ENCODE measurements around the gene MEF2D. TPM values are rescaled to one million over a fixed set of nuclear protein-coding genes. Genes with fewer than 3 reads are reported as not detected.

MEF2D gene
- total and polyA plus RNA-seq, 12 donors = 7.8 to 89.9 (median 50.0) TPM

DNA sequence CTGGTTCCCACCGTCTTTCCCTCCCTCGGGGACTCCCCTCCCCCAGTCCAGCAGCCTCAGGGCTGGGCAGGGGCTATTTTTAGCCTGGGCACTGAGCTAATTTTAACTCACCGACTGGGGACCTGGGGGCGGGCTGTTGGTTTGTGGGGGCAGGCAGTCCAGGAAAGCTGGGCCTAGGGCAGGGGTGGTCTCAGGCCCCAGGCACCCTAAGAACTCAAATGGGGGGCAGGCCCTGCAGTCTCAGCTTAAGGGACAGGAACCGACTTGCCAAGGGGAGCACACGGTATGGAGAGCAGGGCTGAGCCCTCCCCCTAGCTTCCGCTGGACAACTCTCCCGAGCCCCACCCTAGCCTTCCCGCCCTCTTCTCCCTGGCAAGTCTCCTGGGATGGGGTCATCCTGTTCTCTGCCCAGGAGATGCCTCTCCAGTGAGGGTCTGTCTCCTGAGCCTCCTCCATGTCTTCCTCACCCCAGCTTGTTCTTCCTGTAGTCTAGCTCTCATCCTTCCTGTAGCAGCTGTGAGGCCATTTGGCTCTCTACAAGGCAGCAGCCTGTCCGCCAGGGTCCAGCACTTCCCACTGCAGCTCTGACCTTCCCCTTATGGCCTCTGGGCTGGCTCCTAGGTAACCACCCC lies 10.1 kb downstream of the MEF2D start:
- peaks cover 80 to 92% of the 10 kb centered on the region in 2 donors for H3K4me1 ChIP-seq (replicated peaks in 1 of 2)
- TF ChIP-seq, protein P1, sequence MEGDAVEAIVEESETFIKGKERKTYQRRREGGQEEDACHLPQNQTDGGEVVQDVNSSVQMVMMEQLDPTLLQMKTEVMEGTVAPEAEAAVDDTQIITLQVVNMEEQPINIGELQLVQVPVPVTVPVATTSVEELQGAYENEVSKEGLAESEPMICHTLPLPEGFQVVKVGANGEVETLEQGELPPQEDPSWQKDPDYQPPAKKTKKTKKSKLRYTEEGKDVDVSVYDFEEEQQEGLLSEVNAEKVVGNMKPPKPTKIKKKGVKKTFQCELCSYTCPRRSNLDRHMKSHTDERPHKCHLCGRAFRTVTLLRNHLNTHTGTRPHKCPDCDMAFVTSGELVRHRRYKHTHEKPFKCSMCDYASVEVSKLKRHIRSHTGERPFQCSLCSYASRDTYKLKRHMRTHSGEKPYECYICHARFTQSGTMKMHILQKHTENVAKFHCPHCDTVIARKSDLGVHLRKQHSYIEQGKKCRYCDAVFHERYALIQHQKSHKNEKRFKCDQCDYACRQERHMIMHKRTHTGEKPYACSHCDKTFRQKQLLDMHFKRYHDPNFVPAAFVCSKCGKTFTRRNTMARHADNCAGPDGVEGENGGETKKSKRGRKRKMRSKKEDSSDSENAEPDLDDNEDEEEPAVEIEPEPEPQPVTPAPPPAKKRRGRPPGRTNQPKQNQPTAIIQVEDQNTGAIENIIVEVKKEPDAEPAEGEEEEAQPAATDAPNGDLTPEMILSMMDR (IDR thresholded peaks at IDR 0.05) = peak; percentile 15 to 59 (median 42)
- no peak for TF ChIP-seq POLR2A (IDR thresholded peaks at IDR 0.05)
- intact Hi-C loops (cut with DNase I) = no loop called here
- no peaks in the 10 kb centered on the region for H3K27me3 ChIP-seq
- no peaks in the 10 kb centered on the region for H3K36me3 ChIP-seq (replicated peaks in 1 of 2)
- peak overlapping the region in 1 of 4 donors; percentile 45 for H3K4me3 ChIP-seq
- peak in 4 of 7 donors; percentile 45 to 78 (median 72) for DNase-seq
- peak overlapping the region; percentile 8 to 100 (median 77) for H3K27ac ChIP-seq
- 4 to 12% (median 5%) methylated on average over 3 to 10 of the region's 10 CpGs for WGBS, 4 donors
- no peaks in the 10 kb centered on the region for H3K9me3 ChIP-seq (replicated peaks in 1 of 3)

DNA sequence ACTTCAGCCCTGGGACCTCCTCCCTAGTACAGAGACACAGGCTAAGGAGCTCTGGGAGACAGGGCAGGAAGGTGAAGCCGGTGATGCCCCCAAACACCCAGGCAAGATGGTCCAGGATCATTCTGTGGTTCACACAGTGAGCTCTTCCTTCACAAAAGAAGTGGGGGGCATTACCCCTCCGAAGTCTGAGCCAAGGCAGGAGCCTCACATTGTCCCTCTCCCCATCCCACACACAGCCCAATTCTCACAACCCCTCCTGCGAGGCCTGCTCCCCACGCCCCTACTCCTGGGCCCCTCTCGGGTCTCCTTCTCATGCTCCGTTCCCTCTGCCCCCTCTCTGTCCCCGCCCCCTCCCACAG lies 10.7 kb downstream of the MEF2D start:
- DNase-seq = no peak
- TF ChIP-seq POLR2A (IDR thresholded peaks at IDR 0.05) = no peak
- TF ChIP-seq, protein P1 (IDR thresholded peaks at IDR 0.05) = no peak
- intact Hi-C loops (cut with DNase I) = no loop called here
- 21 to 33% (median 29%) methylated on average over 7 of the region's 7 CpGs for WGBS, 4 donors
- no peaks in the 10 kb centered on the region for H3K9me3 ChIP-seq (replicated peaks in 1 of 3)
- no peaks in the 10 kb centered on the region for H3K36me3 ChIP-seq (replicated peaks in 1 of 2)
- peak overlapping the region in 1 of 4 donors; percentile 45 for H3K4me3 ChIP-seq
- H3K27ac ChIP-seq = peak overlapping the region in 4 of 5 donors; percentile 41 to 100 (median 84)
- H3K27me3 ChIP-seq = no peaks in the 10 kb centered on the region
- peaks cover 74 to 86% of the 10 kb centered on the region in 2 donors for H3K4me1 ChIP-seq (replicated peaks in 1 of 2)

DNA sequence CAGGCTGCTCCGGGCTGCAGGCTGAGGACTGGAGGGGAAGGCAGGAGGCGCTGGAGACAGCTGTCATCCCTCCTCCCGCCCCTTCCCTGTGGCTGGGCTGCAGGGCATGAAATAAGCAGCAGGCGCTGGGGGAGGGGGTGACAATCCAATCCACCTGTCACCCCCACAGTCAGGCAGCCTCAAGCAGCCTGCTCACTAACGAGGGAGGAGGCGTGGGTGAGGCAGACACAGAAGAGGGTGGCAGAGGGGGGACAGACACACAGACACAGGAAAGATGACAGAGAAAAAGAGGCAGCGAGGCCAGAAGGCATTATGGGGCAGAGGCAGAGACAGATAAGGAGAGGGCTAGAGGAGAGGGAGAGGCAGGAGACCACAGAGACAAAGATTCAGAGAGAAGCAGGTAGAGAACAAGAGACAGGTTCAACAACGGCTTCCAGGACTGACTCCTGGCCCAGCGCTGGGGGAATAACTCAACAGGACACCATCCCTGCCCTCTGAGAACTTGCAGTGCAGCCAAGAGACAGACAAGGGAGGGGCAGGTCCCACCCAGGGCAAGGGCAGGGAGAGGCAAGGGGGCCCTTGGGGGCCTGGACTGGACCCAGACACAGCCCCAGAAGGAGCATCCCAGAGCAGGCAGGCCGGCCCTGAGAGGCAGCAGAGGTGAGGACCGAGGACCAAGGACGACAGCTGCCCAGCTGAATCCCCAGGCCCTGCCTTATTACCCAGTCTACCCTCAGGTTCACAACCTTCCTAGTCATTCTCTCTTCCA lies 11.2 kb downstream of the MEF2D start:
- Histone ChIP-seq H3K36me3 (replicated peaks in 1 of 2) (no peaks in the 10 kb centered on the region), H3K4me1 (replicated peaks in 1 of 2) (peaks cover 73 to 85% of the 10 kb centered on the region in 2 donors), H3K27me3 (no peaks in the 10 kb centered on the region), H3K9me3 (replicated peaks in 1 of 3) (no peaks in the 10 kb centered on the region), H3K27ac (peak overlapping the region in 4 of 5 donors; percentile 41 to 100 (median 84)), H3K4me3 (peak overlapping the region in 1 of 4 donors; percentile 45)
- WGBS, 4 donors = 8 to 10% (median 10%) methylated on average over 6 to 12 of the region's 12 CpGs
- TF ChIP-seq POLR2A (IDR thresholded peaks at IDR 0.05) = peak in 1 of 2 donors; percentile 3
- TF ChIP-seq, protein P1 (IDR thresholded peaks at IDR 0.05) = peak in 4 of 6 experiments; percentile 16 to 23 (median 20)
- peak in 4 of 7 donors; percentile 57 to 83 (median 69) for DNase-seq
- intact Hi-C loops (cut with DNase I) = no loop called here

DNA sequence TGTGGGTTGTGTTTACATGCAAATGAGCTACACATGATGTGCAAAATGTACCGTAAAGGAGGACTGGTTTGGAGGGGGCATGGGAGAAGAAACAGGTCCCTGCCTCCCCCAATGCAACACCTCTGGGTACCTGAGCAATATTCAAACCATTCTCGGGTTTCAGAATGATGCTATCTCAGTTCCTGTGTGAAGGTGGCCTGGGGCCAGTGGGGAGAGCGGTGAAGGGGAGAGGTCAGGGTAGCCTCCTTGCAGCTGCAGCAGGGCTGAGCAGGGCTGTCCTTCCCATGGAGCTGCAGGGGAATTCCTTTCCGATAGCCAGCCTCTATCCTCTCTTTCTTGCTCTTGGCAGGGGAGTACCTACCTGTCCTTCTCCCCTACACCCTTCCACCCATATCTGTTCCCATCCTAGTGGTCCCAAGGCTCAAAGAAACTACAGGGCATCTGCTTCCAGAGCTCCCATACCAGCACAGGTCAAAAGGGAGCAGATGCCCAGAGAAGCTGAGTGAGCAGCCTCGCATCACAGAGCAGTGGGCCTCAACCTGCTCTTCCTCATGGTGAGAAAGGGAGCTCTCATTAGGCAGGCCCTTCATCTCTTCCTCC lies 11.9 kb downstream of the MEF2D start:
- peak overlapping the region in 1 of 4 donors; percentile 9 for H3K4me3 ChIP-seq
- H3K4me1 ChIP-seq (replicated peaks in 1 of 2) = peaks cover 68 to 85% of the 10 kb centered on the region in 2 donors

More for the DNA sequence above, 11.9 kb downstream of the MEF2D start:
- H3K27ac ChIP-seq = peak overlapping the region in 4 of 5 donors; percentile 41 to 100 (median 84)
- intact Hi-C loops (cut with DNase I) = no loop called here
- no peak for TF ChIP-seq POLR2A (IDR thresholded peaks at IDR 0.05)
- TF ChIP-seq, protein P1 (IDR thresholded peaks at IDR 0.05) = no peak
- H3K36me3 ChIP-seq (replicated peaks in 1 of 2) = no peaks in the 10 kb centered on the region
- 35 to 52% (median 43%) methylated on average over 4 to 5 of the region's 5 CpGs for WGBS, 4 donors
- H3K27me3 ChIP-seq = no peaks in the 10 kb centered on the region
- DNase-seq = no peak
- H3K9me3 ChIP-seq (replicated peaks in 1 of 3) = no peaks in the 10 kb centered on the region

Data from adrenal gland (tissue), 12 donors.